HG02973 (cell line): ENCODE measurements around the gene PLAAT2.

ENCODE experiments used
- ATAC-seq: cut with Tn5 transposase; IDR thresholded peaks from one replicate; pipeline ENCODE4 v1.9.1; 2021; ENCODE audit warnings: moderate library complexity; ENCODE audit not compliant: unreplicated experiment

The PLAAT2 gene

GRCh38 chr11:63527667-63528066, 35.5 kb downstream of the PLAAT2 start:
- no peak for ATAC-seq

GRCh38 chr11:63523151-63523550, 40.0 kb downstream of the PLAAT2 start:
- no peak for ATAC-seq

GRCh38 chr11:63521896-63522295, 41.3 kb downstream of the PLAAT2 start:
- no peak for ATAC-seq

GRCh38 chr11:63520606-63521170, 42.5 kb downstream of the PLAAT2 start:
- no peak for ATAC-seq

- no peak for ATAC-seq
Observed at GRCh38 chr11:63518548-63518947, 44.6 kb downstream of the PLAAT2 start.

GRCh38 chr11:63517156-63517555, 46.0 kb downstream of the PLAAT2 start:
- no peak for ATAC-seq

GRCh38 chr11:63516109-63516508, 47.1 kb downstream of the PLAAT2 start:
- no peak for ATAC-seq

- no peak for ATAC-seq
Observed at GRCh38 chr11:63512816-63513215, 50.4 kb downstream of the PLAAT2 start.

GRCh38 chr11:63511048-63511748, 52.0 kb downstream of the PLAAT2 start:
- no peak for ATAC-seq

- no peak for ATAC-seq
Observed at GRCh38 chr11:63510360-63511047, 52.7 kb downstream of the PLAAT2 start.

- ATAC-seq = no peak
Observed at GRCh38 chr11:63508745-63509144, 54.4 kb downstream of the PLAAT2 start.

- no peak for ATAC-seq
Observed at GRCh38 chr11:63508009-63508408, 55.2 kb downstream of the PLAAT2 start.

GRCh38 chr11:63507511-63507910, 55.7 kb downstream of the PLAAT2 start:
- no peak for ATAC-seq

GRCh38 chr11:63506876-63507275, 56.3 kb downstream of the PLAAT2 start:
- no peak for ATAC-seq

GRCh38 chr11:63505857-63506528, 57.2 kb downstream of the PLAAT2 start, which contains the start of gene LGALS12:
LGALS12 (plus strand) TSS chr11:63506084; CDS start chr11:63506459, 375 bp downstream.
- ATAC-seq = no peak

GRCh38 chr11:63504933-63505586, 58.1 kb downstream of the PLAAT2 start:
- ATAC-seq = no peak

GRCh38 chr11:63504054-63504453, 59.1 kb downstream of the PLAAT2 start:
- ATAC-seq = no peak

- ATAC-seq = no peak
Observed at GRCh38 chr11:63503492-63503891, 59.7 kb downstream of the PLAAT2 start.
